ENCODE data around the gene C3orf70. TPM values are rescaled to one million over a fixed set of nuclear protein-coding genes. Genes with fewer than 3 reads are reported as not detected.

The C3orf70 gene
- total RNA-seq, 2 experiments from 2014 or later = not detected

DNA sequence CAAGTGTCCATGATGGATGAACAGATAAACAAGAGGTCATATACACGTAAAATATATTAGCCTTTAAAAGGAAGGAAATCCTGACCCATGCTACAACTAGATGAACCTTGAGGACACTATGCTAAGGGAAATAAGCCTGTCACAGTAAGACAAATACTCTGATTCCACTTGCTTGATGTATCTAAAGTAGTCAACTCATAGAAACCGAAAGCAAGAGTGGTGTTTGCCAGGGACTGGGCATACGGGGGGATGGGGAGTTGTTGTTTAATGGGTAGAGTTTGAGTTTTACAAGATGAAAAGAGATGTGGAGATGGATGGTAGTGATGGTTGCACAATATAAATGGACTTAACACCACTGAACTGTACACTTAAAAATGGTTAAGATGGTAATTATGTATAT, 65.4 kb downstream of the C3orf70 start:
- Histone ChIP-seq H3K9me2 (ENCODE audit: insufficient read depth, low read length) (no peaks in the 10 kb centered on the region), H2AFZ (ENCODE audit: low read length) (no peak overlapping the region), H3K27ac (ENCODE audit: low read depth, low read length, poor library complexity, severe bottlenecking) (no peak overlapping the region), H4K20me1 (ENCODE audit: insufficient read depth, low read length) (no peaks in the 10 kb centered on the region), H3K4me1 (ENCODE audit: insufficient read depth, low read length, poor library complexity, severe bottlenecking) (no peaks in the 10 kb centered on the region), H3K4me3 (ENCODE audit: low read depth, low read length, poor library complexity, severe bottlenecking) (no peak overlapping the region), H3K4me2 (ENCODE audit: low read length) (no peak overlapping the region), H3K9me3 (ENCODE audit: low read length) (no peaks in the 10 kb centered on the region), H3K79me2 (ENCODE audit: insufficient read depth, low read depth, low read length) (no peaks in the 10 kb centered on the region), H3K36me3 (ENCODE audit: insufficient read depth, low read length) (no peaks in the 10 kb centered on the region)
- POLR2A ChIA-PET = no interaction called here
- DNase-seq (ENCODE audit: low spot score) = no peak
- TF ChIP-seq, protein P1, sequence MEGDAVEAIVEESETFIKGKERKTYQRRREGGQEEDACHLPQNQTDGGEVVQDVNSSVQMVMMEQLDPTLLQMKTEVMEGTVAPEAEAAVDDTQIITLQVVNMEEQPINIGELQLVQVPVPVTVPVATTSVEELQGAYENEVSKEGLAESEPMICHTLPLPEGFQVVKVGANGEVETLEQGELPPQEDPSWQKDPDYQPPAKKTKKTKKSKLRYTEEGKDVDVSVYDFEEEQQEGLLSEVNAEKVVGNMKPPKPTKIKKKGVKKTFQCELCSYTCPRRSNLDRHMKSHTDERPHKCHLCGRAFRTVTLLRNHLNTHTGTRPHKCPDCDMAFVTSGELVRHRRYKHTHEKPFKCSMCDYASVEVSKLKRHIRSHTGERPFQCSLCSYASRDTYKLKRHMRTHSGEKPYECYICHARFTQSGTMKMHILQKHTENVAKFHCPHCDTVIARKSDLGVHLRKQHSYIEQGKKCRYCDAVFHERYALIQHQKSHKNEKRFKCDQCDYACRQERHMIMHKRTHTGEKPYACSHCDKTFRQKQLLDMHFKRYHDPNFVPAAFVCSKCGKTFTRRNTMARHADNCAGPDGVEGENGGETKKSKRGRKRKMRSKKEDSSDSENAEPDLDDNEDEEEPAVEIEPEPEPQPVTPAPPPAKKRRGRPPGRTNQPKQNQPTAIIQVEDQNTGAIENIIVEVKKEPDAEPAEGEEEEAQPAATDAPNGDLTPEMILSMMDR (conservative IDR thresholded peaks at IDR 0.05; ENCODE audit: low read length) = no peak
- no peak for TF ChIP-seq EZH2phosphoT487 (IDR thresholded peaks at IDR 0.05; ENCODE audit: borderline replicate concordance, low read depth, low read length)
- BruUV-seq (replicated peaks) = no TSS peak
- intact Hi-C loops (cut with micrococcal nuclease; ENCODE audit: unreplicated experiment) = no loop called here
- CTCF ChIA-PET (ENCODE audit: unreplicated experiment) = no interaction called here

DNA sequence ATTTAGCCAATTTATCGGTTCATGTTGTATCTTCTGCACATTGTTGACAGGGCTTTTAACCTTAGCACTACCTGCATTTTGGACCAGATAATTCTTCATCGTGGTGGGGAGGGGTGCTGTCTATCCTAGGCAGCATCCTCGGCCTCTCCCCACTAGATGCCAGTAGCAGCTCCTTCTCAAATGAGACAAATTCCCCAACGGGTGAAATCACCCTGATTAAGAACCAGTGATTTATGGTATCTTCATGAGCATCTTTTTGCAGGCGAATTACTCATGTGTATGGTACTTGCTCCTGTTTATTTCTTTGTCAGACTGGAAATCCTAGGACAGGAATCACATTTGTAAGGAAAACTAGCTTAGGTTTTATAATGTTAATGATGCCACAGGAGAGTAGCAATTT, 68.0 kb downstream of the C3orf70 start:
- TF ChIP-seq, protein P1 (conservative IDR thresholded peaks at IDR 0.05; ENCODE audit: low read length) = no peak
- TF ChIP-seq EZH2phosphoT487 (IDR thresholded peaks at IDR 0.05; ENCODE audit: borderline replicate concordance, low read depth, low read length) = no peak
- Histone ChIP-seq H2AFZ (ENCODE audit: low read length) (no peak overlapping the region), H3K4me3 (ENCODE audit: low read depth, low read length, poor library complexity, severe bottlenecking) (no peak overlapping the region), H3K9me2 (ENCODE audit: insufficient read depth, low read length) (no peaks in the 10 kb centered on the region), H3K27ac (ENCODE audit: low read depth, low read length, poor library complexity, severe bottlenecking) (no peak overlapping the region), H3K79me2 (ENCODE audit: insufficient read depth, low read depth, low read length) (no peaks in the 10 kb centered on the region), H4K20me1 (ENCODE audit: insufficient read depth, low read length) (no peaks in the 10 kb centered on the region), H3K9me3 (ENCODE audit: low read length) (no peaks in the 10 kb centered on the region), H3K4me2 (ENCODE audit: low read length) (no peak overlapping the region), H3K36me3 (ENCODE audit: insufficient read depth, low read length) (no peaks in the 10 kb centered on the region), H3K4me1 (ENCODE audit: insufficient read depth, low read length, poor library complexity, severe bottlenecking) (no peaks in the 10 kb centered on the region)
- BruUV-seq (replicated peaks) = no TSS peak
- intact Hi-C loops (cut with micrococcal nuclease; ENCODE audit: unreplicated experiment) = no loop called here
- POLR2A ChIA-PET = no interaction called here
- CTCF ChIA-PET (ENCODE audit: unreplicated experiment) = no interaction called here
- DNase-seq (ENCODE audit: low spot score) = no peak

DNA sequence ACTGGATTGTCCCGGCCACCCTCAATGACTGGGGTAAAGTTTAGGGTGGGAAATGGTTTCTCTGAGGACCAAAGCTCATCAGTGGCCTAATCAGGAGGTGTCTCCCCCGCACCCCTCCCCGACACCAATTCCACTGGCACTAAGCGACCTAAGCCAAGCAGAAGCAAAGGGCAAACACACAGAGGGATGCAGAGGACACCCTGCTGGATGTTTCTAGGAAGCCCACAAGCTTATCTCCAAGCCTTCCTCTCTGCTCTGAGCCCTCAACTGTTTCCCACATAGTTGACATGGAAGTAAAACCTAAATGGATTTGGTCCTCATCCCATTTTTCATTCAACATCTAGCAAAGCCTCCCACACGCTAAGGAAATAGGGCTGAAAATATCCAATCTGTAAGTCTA, 68.5 kb downstream of the C3orf70 start:
- ChIA-PET POLR2A (no interaction called here), CTCF (ENCODE audit: unreplicated experiment) (no interaction called here)
- Histone ChIP-seq H4K20me1 (ENCODE audit: insufficient read depth, low read length) (no peaks in the 10 kb centered on the region), H3K4me2 (ENCODE audit: low read length) (no peak overlapping the region), H2AFZ (ENCODE audit: low read length) (no peak overlapping the region), H3K9me2 (ENCODE audit: insufficient read depth, low read length) (no peaks in the 10 kb centered on the region), H3K9me3 (ENCODE audit: low read length) (no peaks in the 10 kb centered on the region), H3K79me2 (ENCODE audit: insufficient read depth, low read depth, low read length) (no peaks in the 10 kb centered on the region), H3K36me3 (ENCODE audit: insufficient read depth, low read length) (no peaks in the 10 kb centered on the region), H3K4me1 (ENCODE audit: insufficient read depth, low read length, poor library complexity, severe bottlenecking) (no peaks in the 10 kb centered on the region), H3K27ac (ENCODE audit: low read depth, low read length, poor library complexity, severe bottlenecking) (no peak overlapping the region), H3K4me3 (ENCODE audit: low read depth, low read length, poor library complexity, severe bottlenecking) (no peak overlapping the region)
- no peak for DNase-seq (ENCODE audit: low spot score)
- intact Hi-C loops (cut with micrococcal nuclease; ENCODE audit: unreplicated experiment) = no loop called here
- TF ChIP-seq EZH2phosphoT487 (IDR thresholded peaks at IDR 0.05; ENCODE audit: borderline replicate concordance, low read depth, low read length) = no peak
- TF ChIP-seq, protein P1 (conservative IDR thresholded peaks at IDR 0.05; ENCODE audit: low read length) = no peak
- no TSS peak for BruUV-seq (replicated peaks)
